GM10266 (cell line): ENCODE data around the gene USP36.

Experiments
- DNase-seq: peaks from one replicate; pipeline ENCODE4 v3.0.0; 2012; ENCODE audit errors: extremely low spot score
- TF ChIP-seq, protein P1 (sequence below): IDR thresholded peaks from 2 replicates; pipeline ENCODE4 v1.5.1; 2012; ENCODE audit warnings: mild to moderate bottlenecking, low read depth; ENCODE audit not compliant: control insufficient read depth, insufficient read depth; ENCODE audit errors: missing control alignments

The USP36 gene

DNA sequence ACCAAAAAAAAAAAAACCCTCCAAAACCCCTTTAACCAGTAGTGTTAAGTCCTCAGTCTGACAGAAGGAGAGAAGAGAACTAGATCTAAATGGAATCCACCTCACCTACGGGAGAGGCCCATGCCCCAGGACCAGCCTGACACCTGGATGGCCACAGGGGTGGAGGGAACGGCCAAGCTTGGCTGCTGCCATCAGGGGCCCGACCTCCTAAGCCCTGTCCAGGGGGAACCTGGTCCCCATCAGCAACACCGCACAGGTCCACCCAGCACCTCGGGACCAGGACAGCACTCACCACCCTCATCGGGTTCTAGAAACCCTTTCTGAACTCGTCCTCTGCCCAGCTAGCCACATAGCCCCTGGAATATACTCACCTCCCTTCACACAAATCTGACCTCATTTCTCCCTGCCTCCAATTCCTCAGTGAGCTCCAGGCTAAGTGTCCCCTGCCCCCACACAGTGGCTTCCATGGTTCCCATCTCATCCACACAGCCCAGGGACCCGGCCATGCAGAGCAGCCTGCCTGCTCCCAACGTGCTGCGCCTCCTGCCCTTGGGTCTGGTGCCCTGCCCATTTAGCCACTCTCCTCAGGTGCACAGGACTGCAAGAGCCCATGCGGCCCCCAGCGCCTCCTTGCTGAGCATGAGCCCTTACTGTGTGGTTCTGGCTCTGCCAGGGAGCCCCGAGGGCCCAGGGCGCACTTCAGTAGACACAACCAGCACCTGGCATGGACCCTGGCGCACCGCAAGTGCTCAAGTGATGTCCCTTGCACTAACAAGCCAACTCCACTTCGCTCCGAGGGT is 40.3 kb downstream of the USP36 start:
- no peak for DNase-seq
- TF ChIP-seq, protein P1, sequence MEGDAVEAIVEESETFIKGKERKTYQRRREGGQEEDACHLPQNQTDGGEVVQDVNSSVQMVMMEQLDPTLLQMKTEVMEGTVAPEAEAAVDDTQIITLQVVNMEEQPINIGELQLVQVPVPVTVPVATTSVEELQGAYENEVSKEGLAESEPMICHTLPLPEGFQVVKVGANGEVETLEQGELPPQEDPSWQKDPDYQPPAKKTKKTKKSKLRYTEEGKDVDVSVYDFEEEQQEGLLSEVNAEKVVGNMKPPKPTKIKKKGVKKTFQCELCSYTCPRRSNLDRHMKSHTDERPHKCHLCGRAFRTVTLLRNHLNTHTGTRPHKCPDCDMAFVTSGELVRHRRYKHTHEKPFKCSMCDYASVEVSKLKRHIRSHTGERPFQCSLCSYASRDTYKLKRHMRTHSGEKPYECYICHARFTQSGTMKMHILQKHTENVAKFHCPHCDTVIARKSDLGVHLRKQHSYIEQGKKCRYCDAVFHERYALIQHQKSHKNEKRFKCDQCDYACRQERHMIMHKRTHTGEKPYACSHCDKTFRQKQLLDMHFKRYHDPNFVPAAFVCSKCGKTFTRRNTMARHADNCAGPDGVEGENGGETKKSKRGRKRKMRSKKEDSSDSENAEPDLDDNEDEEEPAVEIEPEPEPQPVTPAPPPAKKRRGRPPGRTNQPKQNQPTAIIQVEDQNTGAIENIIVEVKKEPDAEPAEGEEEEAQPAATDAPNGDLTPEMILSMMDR = no peak

GRCh38 chr17:78798695-78799559 is 41.7 kb downstream of the USP36 start:
- TF ChIP-seq, protein P1 = peak; percentile 64
- peak; percentile 55 for DNase-seq

DNA sequence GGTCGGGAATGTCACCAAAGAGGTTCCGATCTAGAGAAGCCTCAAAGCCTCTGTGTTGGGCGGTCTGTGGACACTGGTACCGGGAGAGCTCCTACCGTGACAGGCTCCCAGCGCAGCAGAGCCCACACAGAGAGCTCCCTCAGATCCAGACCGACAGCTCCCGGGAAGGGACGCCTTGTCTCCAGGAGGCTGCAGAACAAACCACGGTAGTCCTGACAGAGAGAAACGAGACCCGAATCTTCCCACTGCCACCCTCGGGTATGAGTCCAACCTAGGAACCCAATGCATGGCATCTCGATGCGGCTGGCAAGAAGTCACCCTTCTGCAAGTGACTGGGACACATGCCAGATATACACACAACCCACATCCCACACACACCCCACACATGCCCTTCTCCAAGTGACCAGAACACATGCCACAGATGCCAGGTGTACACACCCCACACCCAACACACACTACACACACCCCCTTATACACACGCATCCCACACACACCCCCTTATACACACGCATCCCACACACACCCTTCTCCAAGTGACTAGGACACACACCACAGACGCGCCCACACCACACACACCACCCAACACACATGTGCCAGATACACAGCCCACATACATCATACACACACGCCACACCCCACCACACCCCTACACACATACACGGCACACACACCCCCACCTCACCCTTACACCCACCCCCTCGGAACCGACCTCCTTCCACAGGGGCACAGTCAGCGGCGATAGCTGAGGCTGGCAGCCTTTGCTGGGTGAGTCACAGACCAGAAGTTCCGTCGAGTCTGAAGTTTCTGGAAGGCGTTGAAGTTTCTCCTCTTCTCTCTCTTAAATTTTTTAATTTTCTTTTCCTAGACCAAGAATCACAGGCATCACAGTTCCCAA is 42.7 kb downstream of the USP36 start:
- no peak for DNase-seq
- TF ChIP-seq, protein P1 = no peak

- TF ChIP-seq, protein P1 = no peak
- DNase-seq = no peak
Measured at GRCh38 chr17:78797213-78797612, 43.4 kb downstream of the USP36 start.

DNA sequence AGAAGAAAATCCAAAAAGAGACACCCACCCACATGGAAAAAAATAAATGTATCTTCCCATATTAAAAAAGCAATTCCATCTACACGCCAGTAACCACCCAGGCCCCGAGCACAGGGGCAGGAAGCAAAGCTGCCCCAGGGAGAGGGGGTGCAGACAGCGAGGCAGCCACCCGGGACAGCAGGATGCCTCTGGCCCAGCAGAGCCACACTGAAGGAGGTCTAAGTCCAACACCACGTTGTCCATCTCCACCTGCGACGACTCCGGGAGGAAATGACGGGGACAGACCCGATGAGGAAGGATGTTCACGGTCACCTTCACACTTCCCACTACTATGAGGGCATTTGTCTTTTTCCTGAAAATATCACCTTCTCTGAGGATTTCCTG is 44.1 kb downstream of the USP36 start:
- no peak for DNase-seq
- TF ChIP-seq, protein P1 = no peak

DNA sequence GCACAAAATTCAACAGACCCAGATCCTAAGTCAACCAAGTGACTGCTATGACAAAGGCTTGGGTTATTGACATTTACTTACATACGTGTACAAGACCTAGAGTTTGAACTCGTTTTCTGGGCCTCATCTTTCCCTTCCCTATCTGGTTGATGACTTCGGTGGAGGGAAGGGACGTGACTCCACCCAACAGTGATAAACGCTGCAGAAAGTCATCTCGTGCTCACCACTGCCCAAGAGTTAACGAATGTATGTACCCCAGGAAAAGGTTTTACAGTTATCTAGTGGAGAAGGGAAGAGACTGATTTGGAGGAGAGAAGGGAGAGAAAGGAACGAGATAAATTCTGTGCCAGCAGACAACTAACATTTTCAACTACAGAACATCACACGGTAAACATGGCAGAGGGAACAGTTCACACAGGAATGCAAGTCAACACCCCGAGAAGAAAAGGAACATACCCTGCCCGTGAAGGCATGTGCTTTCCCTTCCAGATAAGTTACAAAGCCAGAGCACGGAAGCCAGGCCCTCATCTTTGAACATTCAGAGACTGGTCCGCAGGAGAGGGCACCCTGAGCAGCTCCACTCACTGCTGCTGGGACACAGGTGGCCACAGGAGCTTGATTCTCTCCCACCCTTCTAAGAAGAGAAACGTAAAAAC is 44.6 kb downstream of the USP36 start:
- no peak for DNase-seq
- TF ChIP-seq, protein P1 = no peak
